Hepatocyte (in vitro differentiated cells): ENCODE data around the gene PHF3. TPM values are rescaled to one million over a fixed set of nuclear protein-coding genes. Genes with fewer than 3 reads are reported as not detected.

Experiments used
- DNase-seq: peaks from one replicate; pipeline ENCODE4 v3.0.0-alpha.2; 2016; ENCODE audit warnings: low spot score
- H2AFZ ChIP-seq: fragments of 200-600 bp; sonication (generic); 2 replicates; pipeline ENCODE4 v1.6.0; 2016; ENCODE audit warnings: antibody characterized with exemption, mild to moderate bottlenecking
- H3K27ac ChIP-seq: fragments of 200-600 bp; sonication (generic); 2 replicates; pipeline ENCODE4 v1.5.1; 2016; ENCODE audit warnings: mild to moderate bottlenecking
- H3K27me3 ChIP-seq: fragments of 200-600 bp; sonication (generic); 2 replicates; pipeline ENCODE4 v1.6.1; 2016
- H3K36me3 ChIP-seq: fragments of 200-600 bp; sonication (generic); replicated peaks from 2 replicates; pipeline ENCODE4 v1.5.1; 2016; ENCODE audit warnings: low read depth; ENCODE audit not compliant: insufficient read depth
- H3K4me1 ChIP-seq: fragments of 200-600 bp; sonication (generic); 2 replicates; pipeline ENCODE4 v1.5.1; 2016; ENCODE audit warnings: mild to moderate bottlenecking, moderate library complexity; ENCODE audit not compliant: insufficient read depth
- H3K4me2 ChIP-seq: fragments of 200-600 bp; sonication (generic); 2 replicates; pipeline ENCODE4 v1.6.0; 2016
- H3K4me3 ChIP-seq: fragments of 200-600 bp; sonication (generic); 2 replicates; pipeline ENCODE4 v1.5.1; 2016; ENCODE audit warnings: mild to moderate bottlenecking
- H3K79me2 ChIP-seq: fragments of 200-600 bp; sonication (generic); 2 replicates; pipeline ENCODE4 v1.6.0; 2017; ENCODE audit warnings: mild to moderate bottlenecking
- H3K9me2 ChIP-seq: fragments of 200-600 bp; sonication (generic); replicated peaks from 2 replicates; pipeline ENCODE4 v1.6.0; 2017; ENCODE audit warnings: mild to moderate bottlenecking; ENCODE audit not compliant: insufficient read depth
- H3K9me3 ChIP-seq: fragments of 200-600 bp; sonication (generic); 2 replicates; pipeline ENCODE4 v1.5.1; 2016; ENCODE audit warnings: low read depth, mild to moderate bottlenecking
- H4K20me1 ChIP-seq: fragments of 200-600 bp; sonication (generic); 2 replicates; pipeline ENCODE4 v1.6.0; 2016; ENCODE audit warnings: mild to moderate bottlenecking; ENCODE audit not compliant: insufficient read depth, poor library complexity, severe bottlenecking
- EZH2 ChIP-seq: fragments of 200-600 bp; sonication (generic); IDR thresholded peaks from 2 replicates; pipeline ENCODE4 v1.6.1; 2016; ENCODE audit warnings: antibody characterized with exemption, mild to moderate bottlenecking, borderline replicate concordance
- EZH2phosphoT487 ChIP-seq: fragments of 200-600 bp; sonication (generic); IDR thresholded peaks from one replicate; pipeline ENCODE4 v1.6.1; 2018; ENCODE audit warnings: antibody characterized with exemption, mild to moderate bottlenecking, low read depth, moderate library complexity; ENCODE audit not compliant: unreplicated experiment, severe bottlenecking
- WGBS: methylation state at CpG from one replicate; pipeline ENCODE4 v1.1.6; 2016; ENCODE audit warnings: low lambda C conversion rate; ENCODE audit errors: missing lambda C conversion rate; 5-methylcytosine and 5-hydroxymethylcytosine counted together
- polyA plus RNA-seq: library from polyadenylated mRNA; unstranded; fragments of >200 nt; fragmentation: Nextera tagmentation; extraction: Ambion mirVana; gene quantifications from 2 replicates; pipeline ENCODE4 v1.2.1, GENCODE V29; 2016
- total RNA-seq: library from RNA; depleted of rRNA; stranded (reverse); fragments of >200 nt; gene quantifications from 2 replicates; pipeline ENCODE4 v1.2.3, GENCODE V29; 2014
- TF ChIP-seq, protein P1 (sequence below): fragments of 200-600 bp; sonication (generic); IDR thresholded peaks from 2 replicates; pipeline ENCODE4 v1.5.1; 2016; ENCODE audit warnings: antibody characterized with exemption, mild to moderate bottlenecking; ENCODE audit not compliant: poor library complexity

Gene PHF3
- total and polyA plus RNA-seq, 2 experiments from 2014 or later, result 15.2 to 72.8 TPM

- Histone ChIP-seq H3K4me2 (peak overlapping the region; percentile 20), H3K4me3 (no peak overlapping the region), H3K27me3 (no peaks in the 10 kb centered on the region), H3K36me3 (no peaks in the 10 kb centered on the region), H3K9me3 (no peaks in the 10 kb centered on the region), H3K79me2 (no peaks in the 10 kb centered on the region), H3K27ac (no peak overlapping the region), H3K4me1 (no peaks in the 10 kb centered on the region), H4K20me1 (no peaks in the 10 kb centered on the region), H2AFZ (no peak overlapping the region), H3K9me2 (no peaks in the 10 kb centered on the region)
- peak; percentile 11 for DNase-seq
- no peak for TF ChIP-seq EZH2
- TF ChIP-seq, protein P1, sequence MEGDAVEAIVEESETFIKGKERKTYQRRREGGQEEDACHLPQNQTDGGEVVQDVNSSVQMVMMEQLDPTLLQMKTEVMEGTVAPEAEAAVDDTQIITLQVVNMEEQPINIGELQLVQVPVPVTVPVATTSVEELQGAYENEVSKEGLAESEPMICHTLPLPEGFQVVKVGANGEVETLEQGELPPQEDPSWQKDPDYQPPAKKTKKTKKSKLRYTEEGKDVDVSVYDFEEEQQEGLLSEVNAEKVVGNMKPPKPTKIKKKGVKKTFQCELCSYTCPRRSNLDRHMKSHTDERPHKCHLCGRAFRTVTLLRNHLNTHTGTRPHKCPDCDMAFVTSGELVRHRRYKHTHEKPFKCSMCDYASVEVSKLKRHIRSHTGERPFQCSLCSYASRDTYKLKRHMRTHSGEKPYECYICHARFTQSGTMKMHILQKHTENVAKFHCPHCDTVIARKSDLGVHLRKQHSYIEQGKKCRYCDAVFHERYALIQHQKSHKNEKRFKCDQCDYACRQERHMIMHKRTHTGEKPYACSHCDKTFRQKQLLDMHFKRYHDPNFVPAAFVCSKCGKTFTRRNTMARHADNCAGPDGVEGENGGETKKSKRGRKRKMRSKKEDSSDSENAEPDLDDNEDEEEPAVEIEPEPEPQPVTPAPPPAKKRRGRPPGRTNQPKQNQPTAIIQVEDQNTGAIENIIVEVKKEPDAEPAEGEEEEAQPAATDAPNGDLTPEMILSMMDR, result no peak
- TF ChIP-seq EZH2phosphoT487, result no peak
Observed at GRCh38 chr6:63724721-63725120, 89.1 kb downstream of the PHF3 start.

- H4K20me1 ChIP-seq, result no peaks in the 10 kb centered on the region
- H3K9me3 ChIP-seq, result no peaks in the 10 kb centered on the region
- H3K27me3 ChIP-seq, result no peaks in the 10 kb centered on the region
- no peak for DNase-seq
- TF ChIP-seq, protein P1, result no peak
- TF ChIP-seq EZH2 (no peak), EZH2phosphoT487 (no peak)
- no peaks in the 10 kb centered on the region for H3K9me2 ChIP-seq
- H3K79me2 ChIP-seq, result no peaks in the 10 kb centered on the region
- no peak overlapping the region for H3K4me3 ChIP-seq
- H3K4me2 ChIP-seq, result no peak overlapping the region
- no peaks in the 10 kb centered on the region for H3K36me3 ChIP-seq
- no peaks in the 10 kb centered on the region for H3K4me1 ChIP-seq
- H3K27ac ChIP-seq, result no peak overlapping the region
- no peak overlapping the region for H2AFZ ChIP-seq
Observed at GRCh38 chr6:63730311-63730710, 94.7 kb downstream of the PHF3 start.

- no peaks in the 10 kb centered on the region for H3K27me3 ChIP-seq
- no peak overlapping the region for H3K4me3 ChIP-seq
- no peak for TF ChIP-seq EZH2
- H3K36me3 ChIP-seq, result no peaks in the 10 kb centered on the region
- no peak overlapping the region for H3K4me2 ChIP-seq
- DNase-seq, result no peak
- H3K9me3 ChIP-seq, result no peaks in the 10 kb centered on the region
- WGBS, result 94% methylated on average over 3 of the region's 3 CpGs
- no peak overlapping the region for H2AFZ ChIP-seq
- H3K27ac ChIP-seq, result no peak overlapping the region
- H3K9me2 ChIP-seq, result no peaks in the 10 kb centered on the region
- no peaks in the 10 kb centered on the region for H3K4me1 ChIP-seq
- H3K79me2 ChIP-seq, result no peaks in the 10 kb centered on the region
- H4K20me1 ChIP-seq, result no peaks in the 10 kb centered on the region
Observed at GRCh38 chr6:63731930-63732329, 96.3 kb downstream of the PHF3 start.

- Histone ChIP-seq H3K79me2 (no peaks in the 10 kb centered on the region), H3K4me1 (no peaks in the 10 kb centered on the region), H3K36me3 (no peaks in the 10 kb centered on the region), H3K27ac (no peak overlapping the region), H4K20me1 (no peaks in the 10 kb centered on the region), H3K27me3 (no peaks in the 10 kb centered on the region), H3K9me2 (no peaks in the 10 kb centered on the region), H3K9me3 (no peaks in the 10 kb centered on the region), H3K4me2 (no peak overlapping the region), H3K4me3 (no peak overlapping the region), H2AFZ (no peak overlapping the region)
- TF ChIP-seq EZH2phosphoT487 (no peak), EZH2 (no peak)
- TF ChIP-seq, protein P1, result no peak
- DNase-seq, result no peak
- WGBS, result 89% methylated on average over 2 of the region's 2 CpGs
Observed at GRCh38 chr6:63732336-63732735, 96.7 kb downstream of the PHF3 start.
